BJ (cell line): ENCODE measurements around the gene TRPM2. TPM values are rescaled to one million over a fixed set of nuclear protein-coding genes. Genes with fewer than 3 reads are reported as not detected.
"Not testable (repeated sequence)": the region's sequence is repeated elsewhere in the genome, so short reads cannot be mapped to it uniquely, and the experiment has no call there.

Source experiments
- CTCF ChIA-PET: fragments of 350-600 bp; formaldehyde crosslinking; extraction: SDS; loops from one replicate; lab custom pipeline; 2021; ENCODE audit warnings: antibody characterized with exemption, inconsistent platforms; lab: Yijun Ruan, JAX
- POLR2A ChIA-PET: fragments of 300-600 bp; sonication (Branson Sonifier 250); formaldehyde crosslinking; extraction: SDS; loops from one replicate; lab custom pipeline; 2021; ENCODE audit warnings: antibody characterized with exemption; lab: Charles Lee
- DNase-seq: peaks from one replicate; pipeline ENCODE4 v3.0.0-alpha.2; 2011; ENCODE audit warnings: low read depth
- H3K27me3 ChIP-seq: 2 replicates; pipeline ENCODE4 v1.6.0; 2011; ENCODE audit warnings: low read length; ENCODE audit not compliant: control insufficient read depth, insufficient read depth
- H3K36me3 ChIP-seq: 2 replicates; pipeline ENCODE4 v1.5.1; 2011; ENCODE audit warnings: low read length; ENCODE audit not compliant: control insufficient read depth, insufficient read depth
- H3K4me3 ChIP-seq: 2 replicates; pipeline ENCODE4 v1.5.1; 2011; ENCODE audit warnings: low read depth, mild to moderate bottlenecking, control low read depth, low read length
- CTCF ChIP-seq: IDR thresholded peaks from 2 replicates; pipeline ENCODE4 v1.5.1; 2011; ENCODE audit warnings: low read depth, mild to moderate bottlenecking, control low read depth, inconsistent platforms, low read length, moderate library complexity; ENCODE audit not compliant: insufficient read depth
- polyA plus RNA-seq: library from polyadenylated mRNA; depleted of rRNA; stranded (reverse); fragments of >200 nt; gene quantifications from 2 replicates; pipeline ENCODE4 v1.2.3, GENCODE V29; 2011

The TRPM2 gene
- polyA plus RNA-seq, 1 experiment, result not detected

GRCh38 chr21:44391345-44392091, 38.1 kb downstream of the TRPM2 start:
- Histone ChIP-seq H3K36me3 (no peaks in the 10 kb centered on the region), H3K4me3 (no peak overlapping the region), H3K27me3 (no peaks in the 10 kb centered on the region)
- ChIA-PET CTCF (no interaction called here), POLR2A (no interaction called here)
- no peak for DNase-seq
- TF ChIP-seq CTCF, result no peak

- ChIA-PET POLR2A (no interaction called here), CTCF (no interaction called here)
- Histone ChIP-seq H3K27me3 (no peaks in the 10 kb centered on the region), H3K36me3 (no peaks in the 10 kb centered on the region), H3K4me3 (no peak overlapping the region)
- DNase-seq, result no peak
- no peak for TF ChIP-seq CTCF
Measured at GRCh38 chr21:44392185-44392584, 38.8 kb downstream of the TRPM2 start.

GRCh38 chr21:44392916-44393315, 39.5 kb downstream of the TRPM2 start:
- ChIA-PET POLR2A (no interaction called here), CTCF (no interaction called here)
- no peak for TF ChIP-seq CTCF
- no peaks in the 10 kb centered on the region for H3K36me3 ChIP-seq
- no peaks in the 10 kb centered on the region for H3K27me3 ChIP-seq
- H3K4me3 ChIP-seq, result no peak overlapping the region
- no peak for DNase-seq

- CTCF ChIA-PET, result interaction anchor here (0.6 kb wide), 1 partner anchor 488 kb away, joined by 3 read pairs; no protein-coding TSS in a partner anchor
- no peak for TF ChIP-seq CTCF
- Histone ChIP-seq H3K27me3 (no peaks in the 10 kb centered on the region), H3K4me3 (no peak overlapping the region), H3K36me3 (no peaks in the 10 kb centered on the region)
- DNase-seq, result no peak
- POLR2A ChIA-PET, result no interaction called here
Measured at GRCh38 chr21:44394733-44395132, 41.3 kb downstream of the TRPM2 start.

GRCh38 chr21:44395260-44395659, 41.8 kb downstream of the TRPM2 start:
- CTCF ChIA-PET, result no interaction called here
- POLR2A ChIA-PET, result no interaction called here
- H3K4me3 ChIP-seq, result no peak overlapping the region
- DNase-seq, result no peak
- H3K36me3 ChIP-seq, result no peaks in the 10 kb centered on the region
- no peaks in the 10 kb centered on the region for H3K27me3 ChIP-seq
- TF ChIP-seq CTCF, result no peak

GRCh38 chr21:44396803-44397202, 43.4 kb downstream of the TRPM2 start:
- H3K27me3 ChIP-seq, H3K4me3 ChIP-seq, H3K36me3 ChIP-seq, POLR2A ChIA-PET, DNase-seq, CTCF ChIA-PET: not testable (repeated sequence)
